ENCODE results near the gene CFL1. TPM values are rescaled to one million over a fixed set of nuclear protein-coding genes. Genes with fewer than 3 reads are reported as not detected.
A peak's percentile ranks its signal among the peaks of the same experiment; 100 is the strongest.
"Not testable (repeated sequence)": the region's sequence is repeated elsewhere in the genome, so short reads cannot be mapped to it uniquely, and the experiment has no call there.

Gene CFL1
- total RNA-seq, 1 donor from 2014 or later = 947 TPM

DNA sequence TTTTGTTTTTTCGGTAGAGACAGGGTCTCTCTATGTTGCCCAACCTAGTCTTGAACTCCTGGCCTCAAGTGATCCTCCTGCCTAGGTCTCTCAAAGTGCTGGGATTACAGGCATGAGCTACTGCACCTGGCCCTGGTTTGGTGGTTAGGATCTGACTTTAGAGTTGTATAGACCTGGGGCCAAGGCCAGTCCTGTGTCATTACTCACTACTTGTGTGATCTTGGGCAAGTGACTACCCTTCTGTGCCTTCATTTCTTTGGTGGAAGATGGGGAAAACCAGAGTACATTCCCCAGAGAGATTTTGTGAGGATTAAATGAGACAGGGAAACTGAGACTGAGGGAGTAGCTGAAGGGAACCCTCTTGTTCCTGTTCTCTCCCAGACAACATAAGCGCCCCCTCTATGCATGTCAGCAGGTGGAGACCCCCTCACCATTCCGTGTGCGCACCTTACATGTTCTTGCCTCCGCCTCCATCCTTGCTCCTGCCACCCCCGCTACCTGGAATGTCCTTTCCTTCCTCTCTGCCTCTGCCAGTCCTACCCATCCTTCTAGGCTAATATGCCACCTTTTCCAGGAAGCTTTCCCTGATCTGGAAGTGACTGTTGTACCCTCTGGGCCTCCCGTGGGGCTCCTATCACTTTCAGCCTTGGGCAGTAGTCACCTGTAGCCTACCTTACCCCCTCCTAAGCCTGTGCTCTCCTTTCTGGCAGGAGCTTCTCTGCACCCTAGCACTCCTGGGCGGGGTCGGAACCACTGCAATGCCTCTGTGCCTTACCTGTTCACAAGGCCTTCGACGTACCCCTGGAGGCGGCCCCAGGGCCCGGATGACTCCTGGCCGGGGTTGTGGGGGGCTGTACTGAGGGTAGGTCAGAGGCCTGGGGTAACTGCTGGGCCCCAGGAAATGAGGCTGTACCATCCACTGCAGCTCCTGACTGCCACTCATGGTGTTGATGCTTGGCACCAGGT is 38.3 kb upstream of the CFL1 start:
- Mint-ChIP-seq H3K4me3 (no peak overlapping the region), H3K4me1 (ENCODE audit: unreplicated experiment) (peaks cover 8% of the 10 kb centered on the region), H3K9me3 (no peaks in the 10 kb centered on the region), H3K36me3 (no peaks in the 10 kb centered on the region), H3K27me3 (peaks cover 57% of the 10 kb centered on the region), H3K27ac (peak overlapping the region; percentile 69)
- no peak for TF ChIP-seq CTCF (conservative IDR thresholded peaks at IDR 0.05)
- no peak for DNase-seq (ENCODE audit: extremely low spot score, unreplicated experiment)

DNA sequence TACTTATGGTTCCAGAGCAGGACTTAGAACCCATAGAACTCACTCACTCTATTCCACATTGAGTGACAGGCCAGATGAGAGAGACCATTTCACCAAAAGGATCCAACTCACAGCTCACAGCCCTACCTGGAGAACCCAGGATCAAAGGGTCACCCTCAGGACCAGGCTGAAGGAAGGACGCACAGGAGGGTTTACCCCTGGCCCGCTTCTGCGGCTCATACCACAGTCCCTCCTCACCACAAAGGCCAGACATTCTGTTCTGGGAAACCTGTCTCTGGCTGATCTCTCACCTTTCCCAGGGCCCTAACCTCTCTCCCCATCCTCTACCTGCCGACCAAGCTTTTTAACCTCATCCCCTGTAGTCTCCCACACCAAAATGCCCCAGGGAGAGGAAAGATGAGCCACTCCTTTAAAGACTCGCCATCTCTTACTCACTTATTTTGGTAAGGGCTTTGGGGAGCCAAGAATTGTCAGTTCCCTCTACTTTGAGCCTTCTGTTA is 37.6 kb upstream of the CFL1 start:
- Mint-ChIP-seq H3K4me1 (ENCODE audit: unreplicated experiment) (peaks cover 8% of the 10 kb centered on the region), H3K27ac (peak overlapping the region; percentile 69), H3K4me3 (peak overlapping the region; percentile 1), H3K9me3 (no peaks in the 10 kb centered on the region), H3K27me3 (peaks cover 49% of the 10 kb centered on the region), H3K36me3 (no peaks in the 10 kb centered on the region)
- no peak for TF ChIP-seq CTCF (conservative IDR thresholded peaks at IDR 0.05)
- DNase-seq (ENCODE audit: extremely low spot score, unreplicated experiment) = no peak

GRCh38 chr11:65894034-65894591 is 36.1 kb upstream of the CFL1 start:
- Mint-ChIP-seq H3K36me3 (no peaks in the 10 kb centered on the region), H3K4me3 (no peak overlapping the region), H3K9me3 (no peaks in the 10 kb centered on the region), H3K4me1 (ENCODE audit: unreplicated experiment) (peaks cover 20% of the 10 kb centered on the region), H3K27me3 (peaks cover 55% of the 10 kb centered on the region), H3K27ac (no peak overlapping the region)
- no peak for TF ChIP-seq CTCF (conservative IDR thresholded peaks at IDR 0.05)
- no peak for DNase-seq (ENCODE audit: extremely low spot score, unreplicated experiment)

- Mint-ChIP-seq H3K27ac (peak overlapping the region; percentile 64), H3K36me3 (no peaks in the 10 kb centered on the region), H3K9me3 (no peaks in the 10 kb centered on the region), H3K4me1 (ENCODE audit: unreplicated experiment) (peaks cover 25% of the 10 kb centered on the region), H3K27me3 (peaks cover 45% of the 10 kb centered on the region), H3K4me3 (peak overlapping the region; percentile 77)
- no peak for DNase-seq (ENCODE audit: extremely low spot score, unreplicated experiment)
- TF ChIP-seq CTCF (conservative IDR thresholded peaks at IDR 0.05) = no peak
Observed at GRCh38 chr11:65892661-65893317, 34.8 kb upstream of the CFL1 start.

- H3K36me3 Mint-ChIP-seq; H3K9me3 Mint-ChIP-seq; DNase-seq (ENCODE audit: extremely low spot score, unreplicated experiment): not testable (repeated sequence)
- H3K27me3 Mint-ChIP-seq = peaks cover 39% of the 10 kb centered on the region
- H3K4me1 Mint-ChIP-seq (ENCODE audit: unreplicated experiment) = peaks cover 25% of the 10 kb centered on the region
- peak overlapping the region; percentile 77 for H3K4me3 Mint-ChIP-seq
- H3K27ac Mint-ChIP-seq = peak overlapping the region; percentile 64
Observed at GRCh38 chr11:65892137-65892540, 34.2 kb upstream of the CFL1 start.
